DMS153 treated with DMSO at 0.1 percent for 48 hours (cell line): ENCODE results near the gene SUPT5H.

ENCODE experiments used
- DNase-seq: peaks from one replicate; lab custom pipeline; 2025; ENCODE audit not compliant: unreplicated experiment; lab: John Stamatoyannopoulos, UW

Gene SUPT5H

GRCh38 chr19:39518975-39519374 is 73.6 kb downstream of the SUPT5H start:
- no peak for DNase-seq

- DNase-seq: no peak
Observed at GRCh38 chr19:39520541-39521484, 75.4 kb downstream of the SUPT5H start.

- no peak for DNase-seq
Observed at GRCh38 chr19:39524495-39524894, 79.1 kb downstream of the SUPT5H start.

- DNase-seq: no peak
Observed at GRCh38 chr19:39525205-39525604, 79.8 kb downstream of the SUPT5H start.
